ENCODE measurements around the gene NDUFAB1.
"Not testable (repeated sequence)": the region's sequence is repeated elsewhere in the genome, so short reads cannot be mapped to it uniquely, and the experiment has no call there.

NDUFAB1 gene

DNA sequence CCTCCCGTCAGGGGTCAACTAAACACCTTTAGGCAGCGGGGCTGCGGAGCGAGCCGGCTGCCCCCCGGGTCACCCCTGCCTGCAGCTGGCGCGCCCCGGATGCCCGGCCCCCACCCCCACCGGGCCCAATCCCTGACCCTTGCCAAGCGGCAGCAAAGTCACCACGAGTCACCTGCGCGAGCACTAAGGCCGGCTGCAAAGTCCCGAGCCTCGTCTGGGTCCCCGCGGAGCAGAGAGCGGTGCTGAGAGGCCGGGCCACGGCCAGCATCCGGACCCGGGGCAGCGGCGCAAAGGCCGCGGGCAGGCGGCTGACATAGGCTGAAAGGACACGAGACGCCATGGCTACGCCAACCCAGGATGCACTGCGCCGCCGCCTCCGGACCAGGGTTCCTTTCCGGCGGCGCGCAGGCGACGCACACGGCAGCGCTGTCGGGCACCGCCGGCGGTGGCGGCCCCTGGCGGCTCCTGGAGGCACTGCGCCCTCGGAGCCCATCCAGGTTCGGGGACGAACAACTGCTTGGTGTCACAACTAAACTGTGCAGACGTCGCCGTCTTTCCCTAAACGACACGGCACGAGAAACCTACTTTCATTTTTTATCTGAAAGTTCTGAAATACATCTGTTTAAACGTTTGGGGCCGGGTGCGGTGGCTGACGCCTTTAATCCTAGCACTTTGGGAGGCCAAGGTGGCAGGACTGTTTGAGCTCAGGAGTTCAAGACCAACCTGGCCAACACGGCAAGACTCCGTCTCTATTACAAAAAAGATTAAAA lies at the start of gene NDUFAB1:
Gene NDUFAB1 (minus strand): TSS at position 366 of the 770 bp plus-strand sequence. CDS start 26 bp downstream, at position 340.
- peak; percentile 87 for DNase-seq (ENCODE audit: low read depth)

DNA sequence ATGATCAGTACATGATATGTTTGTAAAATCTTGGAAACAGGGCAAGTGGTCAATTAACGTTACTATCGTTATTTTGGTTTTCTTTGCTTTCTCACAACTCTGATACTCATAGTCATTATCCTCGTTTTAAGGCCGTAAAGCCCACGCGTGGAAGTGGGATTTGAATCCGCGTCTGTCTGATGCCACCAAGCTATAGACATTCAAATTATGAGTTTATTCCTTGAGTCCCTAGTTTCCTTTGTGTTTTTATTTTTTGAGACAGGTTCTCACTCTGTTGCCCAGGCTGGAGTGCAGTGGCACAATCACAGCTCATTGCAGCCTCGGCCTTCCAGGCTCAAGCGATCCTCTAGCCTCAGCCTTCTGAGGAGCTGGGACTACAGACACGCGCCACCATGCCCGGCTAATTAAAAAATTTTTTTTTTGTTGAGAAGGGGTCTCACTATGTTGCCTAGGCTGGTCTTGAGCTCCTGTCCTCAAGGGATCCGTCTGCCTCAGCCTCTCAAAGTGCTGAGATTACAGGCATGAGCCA lies 46.2 kb upstream of the NDUFAB1 start:
- DNase-seq (ENCODE audit: low read depth), result no peak

- DNase-seq (ENCODE audit: low read depth), result peak; percentile 73
These were observed 45.0 kb upstream of the NDUFAB1 start, which contains the start of the genes DCTN5 and PALB2 for GRCh38 chr16:23640931-23641765. TSS of gene DCTN5 (plus strand) at chr16:23641466. CDS start at chr16:23641543, 77 bp downstream. TSS of gene PALB2 (minus strand) at chr16:23641310. CDS start at chr16:23641157, 153 bp downstream.

GRCh38 chr16:23640615-23640930 lies 44.5 kb upstream of the NDUFAB1 start:
- DNase-seq (ENCODE audit: low read depth), result no peak

DNA sequence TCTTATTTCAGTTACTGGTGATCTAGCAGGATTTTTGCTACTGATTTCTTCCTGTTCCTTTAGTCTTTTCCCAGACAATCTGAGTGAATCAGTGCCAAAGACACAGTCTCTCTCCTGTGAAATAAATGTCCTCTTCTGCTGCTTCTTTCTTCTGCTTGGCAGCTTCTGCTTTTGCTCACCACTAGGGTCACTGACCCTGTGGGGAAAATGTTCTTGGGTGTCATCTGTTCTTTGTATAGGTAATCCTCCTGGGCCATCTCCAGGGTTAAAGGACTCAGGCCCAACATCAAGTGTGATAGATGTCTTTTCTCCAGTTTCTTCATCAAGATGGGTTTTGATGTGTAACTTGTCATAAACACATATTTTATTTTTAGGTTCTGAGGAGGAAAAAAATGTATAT lies 39.8 kb upstream of the NDUFAB1 start:
- no peak for DNase-seq (ENCODE audit: low read depth)

- DNase-seq (ENCODE audit: low read depth), result no peak
These were observed 38.4 kb upstream of the NDUFAB1 start for GRCh38 chr16:23634461-23635036.

DNA sequence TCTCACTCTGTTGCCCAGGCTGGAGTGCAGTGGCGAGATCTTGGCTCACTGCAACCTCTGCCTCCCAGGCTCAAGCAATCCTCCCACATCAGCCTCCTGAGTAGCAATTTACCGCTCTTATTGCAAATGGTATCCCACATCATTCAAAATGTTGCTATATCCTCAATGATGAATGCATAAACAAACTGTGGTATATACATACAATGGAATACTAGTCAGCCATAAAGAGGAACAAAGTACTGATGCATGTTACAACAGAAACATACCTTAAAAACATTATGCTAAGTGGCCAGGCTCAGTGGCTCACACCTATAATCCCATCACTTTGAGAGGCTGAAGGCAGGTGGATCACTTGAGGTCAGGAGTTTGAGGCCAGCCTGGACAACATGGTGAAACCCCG lies 35.8 kb upstream of the NDUFAB1 start:
- DNase-seq (ENCODE audit: low read depth), result not testable (repeated sequence)

DNA sequence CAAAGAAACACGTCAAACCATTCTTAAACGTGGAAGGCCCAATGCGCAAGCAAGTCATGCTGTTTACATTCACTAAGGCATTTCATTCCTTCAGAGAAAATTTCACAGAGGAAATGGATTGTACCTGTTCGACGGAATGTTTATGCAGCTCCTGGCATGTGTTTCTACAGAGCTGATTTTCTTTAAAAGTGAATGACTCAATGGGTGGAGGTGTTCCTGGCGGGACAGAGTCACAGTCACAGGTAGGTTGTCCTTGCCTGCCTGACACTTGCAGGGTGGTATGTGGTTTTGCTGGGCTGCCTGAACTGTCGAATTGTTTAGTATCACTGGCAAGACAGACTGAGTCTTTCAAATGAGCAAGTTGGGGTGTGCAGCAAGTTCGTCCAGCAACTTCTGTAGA lies 33.4 kb upstream of the NDUFAB1 start:
- DNase-seq (ENCODE audit: low read depth), result no peak

DNA sequence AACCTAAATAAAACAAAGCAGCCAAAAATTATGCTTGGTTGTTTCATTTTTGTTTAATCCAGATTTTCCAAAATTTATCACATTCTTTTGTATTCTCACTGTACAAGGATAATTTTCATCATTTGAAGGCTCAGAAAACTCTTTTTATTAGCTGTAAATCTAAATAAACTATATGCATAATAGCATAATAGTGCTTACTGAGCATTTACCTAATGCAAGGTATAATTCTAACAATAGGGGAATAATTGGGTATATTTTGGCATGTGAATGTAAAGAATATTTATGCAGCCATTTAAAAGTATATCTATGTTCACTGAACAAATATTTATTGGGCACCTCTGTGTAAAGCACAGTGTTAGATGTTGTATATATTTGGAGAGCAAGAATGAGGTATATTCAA lies 28.0 kb upstream of the NDUFAB1 start:
- DNase-seq (ENCODE audit: low read depth), result no peak

GRCh38 chr16:23615805-23616204 lies 19.7 kb upstream of the NDUFAB1 start:
- no peak for DNase-seq (ENCODE audit: low read depth)

GRCh38 chr16:23611936-23612335 lies 15.8 kb upstream of the NDUFAB1 start:
- no peak for DNase-seq (ENCODE audit: low read depth)

DNA sequence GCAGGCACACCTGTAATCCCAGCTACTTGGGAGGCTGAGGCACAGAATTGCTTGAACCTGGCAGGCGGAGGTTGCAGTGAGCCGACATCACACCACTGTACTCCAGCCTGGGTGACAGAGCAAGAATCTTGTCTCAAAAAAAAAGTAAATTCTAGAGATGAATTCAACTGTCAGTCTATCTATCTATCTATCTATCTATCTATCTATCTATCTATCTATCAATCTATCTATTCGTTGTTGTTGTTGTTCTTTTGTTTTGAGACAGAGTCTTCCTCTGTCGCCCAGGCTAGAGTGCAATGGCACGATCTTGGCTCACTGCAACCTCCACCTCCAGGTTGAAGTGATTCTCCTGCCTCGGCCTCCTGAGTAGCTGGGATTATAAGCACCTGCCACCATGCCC lies 14.8 kb upstream of the NDUFAB1 start:
- DNase-seq (ENCODE audit: low read depth), result not testable (repeated sequence)

- DNase-seq (ENCODE audit: low read depth), result no peak
These were observed 13.8 kb upstream of the NDUFAB1 start for GRCh38 chr16:23609929-23610328.

- no peak for DNase-seq (ENCODE audit: low read depth)
These were observed 12.1 kb upstream of the NDUFAB1 start for GRCh38 chr16:23608194-23608593.

- DNase-seq (ENCODE audit: low read depth), result no peak
These were observed 11.6 kb upstream of the NDUFAB1 start for GRCh38 chr16:23607726-23608125.

- DNase-seq (ENCODE audit: low read depth), result no peak
These were observed 1.1 kb upstream of the NDUFAB1 start for GRCh38 chr16:23597003-23597756.

- no peak for DNase-seq (ENCODE audit: low read depth)
These were observed 718 bp downstream of the NDUFAB1 start for GRCh38 chr16:23595246-23595950.

DNA sequence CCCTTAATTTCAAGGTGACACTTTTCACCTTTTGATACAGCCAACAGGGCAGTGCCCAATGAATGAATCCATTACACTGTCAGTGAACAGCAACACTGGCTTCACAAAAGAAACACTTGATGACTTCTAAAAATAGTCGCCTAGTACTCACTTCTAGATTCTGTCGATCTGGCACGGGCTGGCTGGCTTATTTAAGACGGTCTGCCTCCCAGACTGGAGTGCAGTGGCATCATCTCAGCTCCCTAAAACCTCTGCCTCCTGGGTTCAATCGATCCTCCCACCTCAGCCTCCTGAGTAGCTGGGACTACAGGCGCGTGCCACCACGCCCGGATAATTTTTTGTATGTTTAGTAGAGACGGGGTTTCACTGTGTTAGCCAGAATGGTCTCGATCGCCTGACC lies 1.9 kb downstream of the NDUFAB1 start:
- no peak for DNase-seq (ENCODE audit: low read depth)

GRCh38 chr16:23590181-23590580 lies 5.9 kb downstream of the NDUFAB1 start:
- no peak for DNase-seq (ENCODE audit: low read depth)

GRCh38 chr16:23587726-23588125 lies 8.4 kb downstream of the NDUFAB1 start:
- no peak for DNase-seq (ENCODE audit: low read depth)

Data from activated T-cell treated with anti-CD3 and anti-CD28 coated beads for 1 hour (primary cell).